PFSK-1 (cell line): ENCODE measurements around the gene CLEC5A.

Experiments
- POLR2AphosphoS5 ChIP-seq: IDR thresholded peaks from 2 replicates; pipeline ENCODE4 v1.6.1; 2012; ENCODE audit warnings: low read depth, mild to moderate bottlenecking, control low read depth, low read length, moderate library complexity
- REST ChIP-seq, 2 experiments: IDR thresholded peaks; 2 replicates each; pipeline versions ENCODE4 v1.6.1 to v1.8.0; 2011 to 2012; ENCODE audit warnings: low read depth in 2 of 2, low read length in 2 of 2, control low read depth in 1 of 2, inconsistent platforms in 1 of 2, mild to moderate bottlenecking in 1 of 2, moderate library complexity in 1 of 2; ENCODE audit not compliant: insufficient read depth in 1 of 2
- SIN3A ChIP-seq: IDR thresholded peaks from 2 replicates; pipeline ENCODE4 v1.6.1; 2012; ENCODE audit warnings: mild to moderate bottlenecking, low read length, moderate library complexity, borderline replicate concordance; ENCODE audit not compliant: insufficient read depth

DNA sequence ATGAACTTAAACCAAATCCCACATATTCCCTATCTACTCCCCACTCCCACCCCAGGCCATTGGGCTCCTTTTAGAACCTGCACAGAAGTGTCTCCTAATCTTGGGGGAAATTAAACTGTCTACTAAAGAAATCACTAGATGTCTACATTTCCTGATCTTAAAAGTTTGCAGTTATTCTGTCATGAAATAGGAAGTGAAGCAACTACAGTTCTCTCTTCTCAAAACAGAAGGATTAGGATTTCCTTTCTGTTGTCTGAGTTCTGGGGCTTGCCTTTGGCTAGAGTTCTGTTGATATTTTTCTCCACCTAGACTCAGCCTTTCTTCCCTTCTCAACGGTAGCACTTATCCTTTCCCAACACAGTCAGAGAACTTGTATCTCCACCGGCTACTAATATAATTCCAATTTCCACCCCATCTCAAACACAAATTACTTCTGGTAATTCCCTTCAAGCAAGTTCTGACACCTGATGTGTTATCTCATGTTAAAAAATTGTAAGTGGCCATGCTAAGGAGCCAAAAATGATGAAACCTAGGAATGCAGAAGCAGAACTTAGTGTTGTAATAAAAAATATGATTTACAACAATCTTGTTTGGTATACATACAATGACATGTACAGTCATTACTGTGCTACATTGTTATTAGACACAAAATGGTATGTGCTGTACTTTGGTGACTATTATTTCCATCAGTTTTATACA, 18.5 kb downstream of the CLEC5A start:
- TF ChIP-seq POLR2AphosphoS5 (no peak), REST (IDR thresholded peaks at IDR 0.05; ENCODE audit: insufficient read depth in 1 of 2, low read depth in 2 of 2, low read length in 2 of 2) (no peak), SIN3A (no peak)
